IMR-90 (cell line): ENCODE data around the gene CEP72. TPM values are rescaled to one million over a fixed set of nuclear protein-coding genes. Genes with fewer than 3 reads are reported as not detected.
"Not testable (repeated sequence)": the region's sequence is repeated elsewhere in the genome, so short reads cannot be mapped to it uniquely, and the experiment has no call there.

Experiments used
- ATAC-seq: fragments of 200-7000 bp; cut with Tn5 transposase; 2 replicates; pipeline ENCODE4 v1.9.1; 2020; ENCODE audit warnings: low read depth, mild to moderate bottlenecking, moderate library complexity
- BruUV-seq: library from RNA; stranded (reverse); fragments of 400-500 nt; replicated peaks from 2 replicates; lab custom pipeline; 2021; lab: Mats Ljungman, UMichigan
- CTCF ChIA-PET: fragments of 300-600 bp; formaldehyde crosslinking; extraction: SDS; loops from one replicate; lab custom pipeline; 2021; ENCODE audit warnings: antibody characterized with exemption; lab: Yijun Ruan, JAX
- POLR2A ChIA-PET: fragments of 300-600 bp; sonication (Branson Sonifier 250); formaldehyde crosslinking; loops from one replicate; lab custom pipeline; 2022; ENCODE audit warnings: antibody characterized with exemption; ENCODE audit not compliant: unreplicated experiment; lab: Charles Lee
- DNase-seq: peaks from one replicate; pipeline ENCODE4 v3.0.0; 2013
- H2AFZ ChIP-seq: replicated peaks from 2 replicates; pipeline ENCODE3; 2013; ENCODE audit warnings: low read length, mild to moderate bottlenecking; ENCODE audit not compliant: poor library complexity
- H2AK5ac ChIP-seq: 2 replicates; pipeline ENCODE4 v1.6.1; 2013; ENCODE audit warnings: low read depth, low read length, inconsistent platforms
- H2AK9ac ChIP-seq: replicated peaks from 2 replicates; pipeline ENCODE3; 2013; ENCODE audit warnings: mild to moderate bottlenecking, low read depth, low read length, moderate library complexity; ENCODE audit not compliant: poor library complexity
- H2BK120ac ChIP-seq: 2 replicates; pipeline ENCODE4 v1.6.1; 2013; ENCODE audit warnings: low read depth, low read length, inconsistent platforms
- H2BK15ac ChIP-seq: 3 replicates; pipeline ENCODE4 v1.6.1; 2013; ENCODE audit warnings: low read depth, low read length, inconsistent platforms
- H2BK20ac ChIP-seq: 2 replicates; pipeline ENCODE4 v1.6.1; 2013; ENCODE audit warnings: low read depth, mild to moderate bottlenecking, inconsistent platforms, low read length, moderate library complexity
- H2BK5ac ChIP-seq: 2 replicates; pipeline ENCODE4 v1.6.1; 2013; ENCODE audit warnings: mild to moderate bottlenecking, low read depth, low read length, inconsistent platforms; ENCODE audit not compliant: poor library complexity, severe bottlenecking
- H3K14ac ChIP-seq: replicated peaks from 2 replicates; pipeline ENCODE4 v1.6.1; 2013; ENCODE audit warnings: low read depth, low read length, inconsistent platforms
- H3K18ac ChIP-seq: 2 replicates; pipeline ENCODE4 v1.6.1; 2013; ENCODE audit warnings: low read depth, low read length, control low read depth
- H3K23ac ChIP-seq: 2 replicates; pipeline ENCODE4 v1.6.1; 2013; ENCODE audit warnings: low read depth, low read length, inconsistent platforms
- H3K27ac ChIP-seq: 2 replicates; pipeline ENCODE4 v1.5.1; 2013; ENCODE audit warnings: mild to moderate bottlenecking, control low read depth, low read length; ENCODE audit not compliant: insufficient read depth
- H3K27me3 ChIP-seq: 2 replicates; pipeline ENCODE4 v1.6.1; 2013; ENCODE audit warnings: low read length; ENCODE audit not compliant: control insufficient read depth, insufficient read depth
- H3K36me3 ChIP-seq: 2 replicates; pipeline ENCODE4 v1.6.1; 2013; ENCODE audit warnings: low read length, mixed read lengths; ENCODE audit not compliant: control insufficient read depth, insufficient read depth
- H3K4ac ChIP-seq: 2 replicates; pipeline ENCODE4 v1.6.1; 2013; ENCODE audit warnings: low read depth, low read length, inconsistent platforms
- H3K4me1 ChIP-seq: 2 replicates; pipeline ENCODE4 v1.6.1; 2013; ENCODE audit warnings: low read length, mixed read lengths; ENCODE audit not compliant: control insufficient read depth, insufficient read depth
- H3K4me2 ChIP-seq: 2 replicates; pipeline ENCODE4 v1.6.1; 2013; ENCODE audit warnings: low read depth, mild to moderate bottlenecking, control low read depth, low read length, moderate library complexity
- H3K4me3 ChIP-seq: 2 replicates; pipeline ENCODE4 v1.5.1; 2013; ENCODE audit warnings: low read depth, mild to moderate bottlenecking, control low read depth, low read length, moderate library complexity; ENCODE audit not compliant: insufficient read depth
- H3K56ac ChIP-seq: 2 replicates; pipeline ENCODE4 v1.6.1; 2013; ENCODE audit warnings: low read length, inconsistent platforms; ENCODE audit not compliant: insufficient read depth; ENCODE audit errors: extremely low read depth
- H3K79me1 ChIP-seq, 2 experiments: 2 replicates each; pipeline ENCODE4 v1.6.1; 2013; ENCODE audit warnings: low read length in 2 of 2, inconsistent platforms in 1 of 2, low read depth in 1 of 2
- H3K9ac ChIP-seq: 2 replicates; pipeline ENCODE4 v1.6.1; 2013; ENCODE audit warnings: low read depth, low read length, control low read depth
- H3K9me1 ChIP-seq: 2 replicates; pipeline ENCODE4 v1.6.1; 2013; ENCODE audit warnings: low read length, inconsistent platforms; ENCODE audit not compliant: insufficient read depth
- H3K9me3 ChIP-seq: 2 replicates; pipeline ENCODE4 v1.6.1; 2013; ENCODE audit warnings: low read length; ENCODE audit not compliant: control insufficient read depth, insufficient read depth
- H4K20me1 ChIP-seq: 2 replicates; pipeline ENCODE4 v1.6.1; 2013; ENCODE audit warnings: low read length, inconsistent platforms; ENCODE audit not compliant: insufficient read depth
- H4K5ac ChIP-seq: 2 replicates; pipeline ENCODE4 v1.6.1; 2013; ENCODE audit warnings: mild to moderate bottlenecking, low read depth, low read length, control low read depth
- H4K8ac ChIP-seq, 2 experiments: 2 replicates each; pipeline ENCODE4 v1.6.1; 2013; ENCODE audit warnings: low read depth in 2 of 2, low read length in 2 of 2, control low read depth in 1 of 2, inconsistent platforms in 1 of 2
- H4K91ac ChIP-seq: 2 replicates; pipeline ENCODE4 v1.6.1; 2013; ENCODE audit warnings: low read depth, low read length, inconsistent platforms; ENCODE audit not compliant: insufficient read depth
- MAZ ChIP-seq: IDR thresholded peaks from 2 replicates; pipeline ENCODE4 v1.6.1; 2012; ENCODE audit warnings: low read depth, mild to moderate bottlenecking, low read length, improper control_type of control experiment, moderate library complexity, borderline replicate concordance
- WGBS, 2 experiments: methylation state at CpG; one replicate each; pipeline versions ENCODE4 v1.1.5 to v1.1.7; 2013; ENCODE audit warnings: missing lambda C conversion rate in 2 of 2; ENCODE audit not compliant: insufficient read length in 1 of 2; ENCODE audit errors: extremely low coverage in 2 of 2; 5-methylcytosine and 5-hydroxymethylcytosine counted together
- dilution Hi-C: fragments of 300-500 bp; cut with HindIII; formaldehyde crosslinking; loops from one replicate; pipeline ENCODE4 v1.14.3; 2018; ENCODE audit warnings: low sequenced_read_pairs; ENCODE audit not compliant: unreplicated experiment
- in situ Hi-C: fragments of 300-500 bp; cut with MboI; formaldehyde crosslinking; loops from 3 replicates; pipeline ENCODE4 v1.14.3; 2019; ENCODE audit warnings: low sequenced_read_pairs, inconsistent platforms, mixed read lengths
- intact Hi-C: fragments of 100-400 bp; cut with micrococcal nuclease; formaldehyde crosslinking; loops from 2 replicates; pipeline ENCODE4 v1.10.0; 2022
- polyA plus RNA-seq, 3 experiments: library from polyadenylated mRNA; depleted of rRNA; stranded (reverse); fragments of >200 nt; gene quantifications; 2 replicates each; pipeline ENCODE4 v1.2.3, GENCODE V29; 2012; ENCODE audit warnings: low replicate concordance in 1 of 3
- total RNA-seq: library from RNA; depleted of rRNA; stranded (reverse); fragments of >200 nt; gene quantifications from 2 replicates; pipeline ENCODE4 v1.2.3, GENCODE V29; 2012

CEP72 gene
- total and polyA plus RNA-seq, 2 of the 4 experiments (the other 2 are of a cell fraction), result 2.9 to 4.3 TPM

DNA sequence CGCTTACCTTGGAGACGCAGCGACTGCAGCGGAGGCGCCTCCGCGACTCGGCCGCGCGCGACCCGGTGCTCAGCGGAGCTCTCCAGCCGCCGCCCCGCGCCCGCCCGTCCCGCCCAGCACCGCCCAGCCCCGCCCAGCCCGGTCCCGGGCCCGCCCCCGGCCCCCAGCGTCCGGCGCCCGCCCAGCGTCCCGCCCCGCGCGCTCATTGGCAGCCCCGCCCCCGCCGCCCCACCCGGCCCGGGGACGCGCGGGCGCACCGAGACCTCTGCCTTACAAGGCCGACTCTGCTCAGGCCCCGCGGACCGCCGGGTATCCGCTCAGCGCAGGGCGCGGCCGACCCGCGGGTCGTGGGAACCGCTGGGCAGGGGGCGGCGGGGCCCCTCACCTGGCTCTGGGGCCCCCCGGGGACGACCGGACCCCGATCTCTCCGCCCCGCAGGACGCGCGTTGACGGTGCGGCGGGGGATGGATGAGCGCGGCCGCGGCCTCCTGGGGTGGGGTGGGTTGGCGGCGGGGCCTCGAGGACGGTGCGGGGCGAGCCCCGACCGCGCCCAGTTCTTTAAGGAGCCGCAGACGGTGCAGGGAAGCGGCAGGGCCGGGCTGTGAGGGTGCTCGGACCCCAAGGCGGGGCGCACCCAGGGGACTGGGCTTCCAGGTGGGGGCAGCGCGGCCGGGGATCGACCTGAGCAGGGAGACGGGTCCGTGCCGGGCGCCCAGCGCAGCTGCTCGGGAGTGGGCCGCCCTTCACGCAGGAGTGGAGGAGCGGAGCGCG lies 81.3 kb downstream of the CEP72 start, which contains the start of gene TPPP:
TSS of gene TPPP (minus strand) at position 82 of the 771 bp plus-strand sequence. CDS start 15,292 bp downstream, outside the sequence.
- H4K5ac ChIP-seq, H2BK15ac ChIP-seq, H3K79me1 ChIP-seq, POLR2A ChIA-PET, H2BK20ac ChIP-seq, H4K91ac ChIP-seq, H4K20me1 ChIP-seq, CTCF ChIA-PET, H2AK5ac ChIP-seq, H3K18ac ChIP-seq, H3K27me3 ChIP-seq, H3K14ac ChIP-seq, in situ Hi-C loops, H4K8ac ChIP-seq, BruUV-seq, H3K9me3 ChIP-seq, H3K9me1 ChIP-seq, H3K4ac ChIP-seq, H3K56ac ChIP-seq, H3K27ac ChIP-seq, H2BK120ac ChIP-seq, H3K36me3 ChIP-seq, H3K4me1 ChIP-seq, intact Hi-C loops, H2BK5ac ChIP-seq, H3K23ac ChIP-seq, dilution Hi-C loops, H2AK9ac ChIP-seq: not testable (repeated sequence)
- Histone ChIP-seq H2AFZ (peak within 1 kb of the TSS; percentile 81), H3K4me3 (peak within 1 kb of the TSS; percentile 31), H3K9ac (peak within 1 kb of the TSS; percentile 51; the same call in 1 of the 2 replicates), H3K4me2 (peak within 1 kb of the TSS; percentile 50)
- WGBS, 2 experiments, result 0% methylated on average over 15 of the region's 109 CpGs; no CpG with 5 or more reads in 1 of the 2 experiments
- ATAC-seq, result peak; percentile 96
- peak; percentile 22 for DNase-seq
- peak; percentile 66; the same call in 1 of the 2 replicates for TF ChIP-seq MAZ

DNA sequence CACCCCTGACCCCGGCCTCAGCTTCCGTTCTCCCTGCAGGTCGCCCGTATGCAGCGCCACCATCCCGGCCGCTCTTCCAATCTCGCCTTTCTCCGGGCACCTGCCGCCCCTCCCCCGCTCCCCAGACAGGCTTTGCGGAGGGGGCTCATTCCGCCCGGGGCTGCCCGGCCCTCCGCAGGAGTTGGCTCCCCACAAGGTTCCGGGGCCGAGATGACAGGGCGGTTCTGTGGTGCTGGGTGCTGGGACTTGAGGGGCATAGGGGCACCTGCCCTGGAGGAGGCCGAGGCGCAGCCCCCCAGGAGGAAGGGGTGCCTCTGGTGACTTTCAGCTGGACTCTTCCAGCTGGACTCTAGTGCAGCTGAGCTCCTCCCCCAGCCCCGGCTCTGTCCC lies 81.9 kb downstream of the CEP72 start:
- H3K14ac ChIP-seq, H3K27ac ChIP-seq, H2BK15ac ChIP-seq, H3K79me1 ChIP-seq, intact Hi-C loops, H3K56ac ChIP-seq, H2BK20ac ChIP-seq, H4K5ac ChIP-seq, in situ Hi-C loops, H3K4me2 ChIP-seq, H3K18ac ChIP-seq, H3K4me1 ChIP-seq, H2BK120ac ChIP-seq, H3K27me3 ChIP-seq, BruUV-seq, H2AK9ac ChIP-seq, H4K8ac ChIP-seq, H3K23ac ChIP-seq, POLR2A ChIA-PET, ATAC-seq, H3K4me3 ChIP-seq, dilution Hi-C loops, H2AFZ ChIP-seq, CTCF ChIA-PET, H3K9ac ChIP-seq, H3K4ac ChIP-seq, H3K36me3 ChIP-seq, H4K91ac ChIP-seq, H2BK5ac ChIP-seq, H3K9me3 ChIP-seq, H3K9me1 ChIP-seq, H4K20me1 ChIP-seq, H2AK5ac ChIP-seq, DNase-seq: not testable (repeated sequence)
- WGBS, 2 experiments, result no CpG with 5 or more reads among the region's 22 CpGs
